Measurements from ENCODE around the gene LLGL2.

GRCh38 chr17:75516619-75517296 is 8.7 kb upstream of the LLGL2 start:
- TF ChIP-seq EZH2 (IDR thresholded peaks at IDR 0.05) (no peak), CTCF (IDR thresholded peaks at IDR 0.05) (no peak), EZH2phosphoT487 (IDR thresholded peaks at IDR 0.05) (no peak)

All from neural progenitor cell (in vitro differentiated cells).